ENCODE data around the gene ZDHHC24.

GRCh38 chr11:66530927-66531709 lies 14.7 kb downstream of the ZDHHC24 start:
- TF ChIP-seq, protein P1, sequence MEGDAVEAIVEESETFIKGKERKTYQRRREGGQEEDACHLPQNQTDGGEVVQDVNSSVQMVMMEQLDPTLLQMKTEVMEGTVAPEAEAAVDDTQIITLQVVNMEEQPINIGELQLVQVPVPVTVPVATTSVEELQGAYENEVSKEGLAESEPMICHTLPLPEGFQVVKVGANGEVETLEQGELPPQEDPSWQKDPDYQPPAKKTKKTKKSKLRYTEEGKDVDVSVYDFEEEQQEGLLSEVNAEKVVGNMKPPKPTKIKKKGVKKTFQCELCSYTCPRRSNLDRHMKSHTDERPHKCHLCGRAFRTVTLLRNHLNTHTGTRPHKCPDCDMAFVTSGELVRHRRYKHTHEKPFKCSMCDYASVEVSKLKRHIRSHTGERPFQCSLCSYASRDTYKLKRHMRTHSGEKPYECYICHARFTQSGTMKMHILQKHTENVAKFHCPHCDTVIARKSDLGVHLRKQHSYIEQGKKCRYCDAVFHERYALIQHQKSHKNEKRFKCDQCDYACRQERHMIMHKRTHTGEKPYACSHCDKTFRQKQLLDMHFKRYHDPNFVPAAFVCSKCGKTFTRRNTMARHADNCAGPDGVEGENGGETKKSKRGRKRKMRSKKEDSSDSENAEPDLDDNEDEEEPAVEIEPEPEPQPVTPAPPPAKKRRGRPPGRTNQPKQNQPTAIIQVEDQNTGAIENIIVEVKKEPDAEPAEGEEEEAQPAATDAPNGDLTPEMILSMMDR (IDR thresholded peaks at IDR 0.05) = no peak
- TF ChIP-seq POLR2A (IDR thresholded peaks at IDR 0.05) (no peak), POLR2AphosphoS5 (IDR thresholded peaks at IDR 0.05) (no peak), EP300 (IDR thresholded peaks at IDR 0.05) (no peak)
